Astrocyte of the hippocampus (primary cell): ENCODE measurements around the gene ZSCAN9.

Source experiments
- DNase-seq: peaks from one replicate; pipeline ENCODE4 v3.0.0; 2011; ENCODE audit warnings: low read depth, low spot score

Gene ZSCAN9

DNA sequence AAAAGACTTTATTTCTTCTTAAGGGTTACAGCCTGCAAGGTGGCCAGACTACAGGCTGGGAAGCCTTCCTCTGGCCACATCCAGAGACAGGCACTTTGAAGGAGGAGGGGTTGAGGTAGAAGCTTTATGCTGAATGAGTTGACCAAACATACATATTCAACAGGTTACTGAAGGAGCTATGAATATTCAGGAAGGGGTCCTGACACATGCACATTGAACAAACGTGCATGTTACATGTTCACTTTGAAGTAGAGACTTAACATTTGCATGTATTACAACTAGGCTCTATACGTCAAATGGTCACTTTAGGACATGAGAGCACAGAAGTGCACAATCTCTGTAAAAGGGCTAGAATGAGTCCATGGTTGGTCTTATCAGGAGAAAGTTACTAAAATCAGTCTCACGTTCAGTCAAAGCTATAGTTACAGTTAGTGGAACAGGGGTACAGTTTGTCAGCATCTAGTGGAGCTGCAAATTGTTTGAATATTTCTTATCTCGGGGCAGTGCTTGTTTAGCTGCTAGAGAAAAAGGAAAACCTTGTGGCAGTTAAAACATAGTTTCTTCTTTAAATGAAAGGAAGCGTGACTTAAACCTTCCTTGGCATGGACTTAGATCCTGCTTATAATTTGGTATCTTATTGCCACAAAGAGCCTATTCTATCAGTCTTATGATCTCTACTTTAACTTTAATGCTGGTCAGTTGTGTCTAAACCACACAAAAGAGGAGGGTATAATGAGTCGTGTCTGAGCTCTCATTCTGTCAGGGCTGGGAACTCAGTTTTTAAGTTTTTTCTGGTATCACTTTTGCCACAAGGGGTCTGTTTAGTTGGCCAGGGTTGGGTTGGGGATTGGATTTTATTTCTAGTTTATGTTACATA lies 4.6 kb upstream of the ZSCAN9 start:
- no peak for DNase-seq

DNA sequence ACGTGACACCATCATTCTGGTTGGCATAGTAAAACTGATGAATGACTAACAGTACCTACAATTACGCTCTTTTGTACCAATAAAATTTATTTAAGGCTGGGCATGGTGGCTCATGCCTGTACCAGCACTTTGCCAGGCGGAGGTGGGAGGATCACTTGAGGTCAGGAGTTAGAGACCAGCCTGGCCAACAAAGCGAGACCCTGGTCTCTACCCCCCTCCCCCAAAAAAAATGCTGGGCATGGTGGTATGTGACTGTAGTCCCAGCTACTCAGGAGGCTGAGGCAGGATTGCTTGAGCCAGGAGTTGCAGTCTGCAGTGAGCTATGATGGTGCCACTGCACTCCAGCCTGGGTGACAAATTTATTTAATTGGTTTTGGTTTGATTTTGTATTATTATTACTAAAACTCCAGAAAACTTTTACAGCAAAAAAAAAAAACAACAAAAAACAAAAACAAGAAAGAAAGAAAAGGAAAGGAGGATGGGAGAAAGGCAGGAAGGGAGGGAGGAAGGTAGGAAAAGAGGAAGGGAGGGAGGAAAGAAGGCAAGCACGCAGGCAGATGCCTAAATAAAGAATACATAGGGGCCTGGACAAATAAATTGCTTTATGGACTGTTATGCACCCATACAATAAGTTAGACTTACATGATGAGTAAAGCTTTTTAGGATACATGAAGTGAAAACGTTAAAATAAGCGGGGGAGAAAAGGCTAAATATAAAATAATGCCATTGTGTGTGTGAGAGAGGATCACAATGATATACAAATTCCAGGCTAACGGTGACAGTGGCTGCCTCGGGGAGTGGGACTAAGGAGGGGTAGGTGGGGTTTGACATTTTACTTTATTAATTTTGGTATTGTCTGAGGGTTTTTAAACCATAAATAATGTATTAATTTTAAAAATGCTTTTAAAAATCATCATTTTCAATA lies 682 bp upstream of the ZSCAN9 start:
- DNase-seq = peak; percentile 7

DNA sequence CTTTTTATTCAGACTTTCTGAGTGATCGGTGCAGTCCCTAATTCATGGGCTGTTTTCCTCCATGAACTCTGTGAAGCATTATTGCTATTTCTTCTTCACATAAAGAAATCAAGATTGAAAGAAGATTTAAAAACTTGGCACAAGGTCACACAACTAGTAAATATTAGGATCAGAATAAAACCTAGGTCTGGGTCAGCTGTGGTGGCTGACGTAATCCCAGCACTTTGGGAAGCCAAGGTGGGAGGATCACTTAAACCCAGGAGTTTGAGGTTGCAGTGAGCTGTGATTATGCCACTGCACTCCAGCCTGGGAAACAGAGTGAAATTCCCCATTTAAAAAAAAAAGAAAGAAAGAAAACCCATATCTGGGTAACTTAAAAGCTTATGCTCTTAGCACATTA lies 1.4 kb downstream of the ZSCAN9 start:
- no peak for DNase-seq

DNA sequence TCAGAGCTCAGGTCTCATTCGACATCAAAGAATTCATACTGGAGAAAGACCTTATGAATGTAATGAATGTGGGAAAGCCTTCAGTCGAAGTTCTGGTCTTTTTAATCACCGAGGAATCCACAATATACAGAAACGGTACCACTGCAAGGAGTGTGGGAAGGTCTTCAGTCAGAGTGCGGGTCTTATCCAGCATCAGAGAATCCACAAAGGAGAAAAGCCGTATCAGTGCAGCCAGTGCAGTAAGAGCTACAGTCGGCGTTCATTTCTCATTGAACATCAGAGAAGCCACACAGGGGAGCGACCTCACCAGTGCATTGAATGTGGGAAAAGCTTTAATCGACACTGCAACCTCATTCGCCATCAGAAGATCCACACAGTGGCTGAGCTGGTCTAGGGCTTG lies 7.7 kb downstream of the ZSCAN9 start:
- no peak for DNase-seq

DNA sequence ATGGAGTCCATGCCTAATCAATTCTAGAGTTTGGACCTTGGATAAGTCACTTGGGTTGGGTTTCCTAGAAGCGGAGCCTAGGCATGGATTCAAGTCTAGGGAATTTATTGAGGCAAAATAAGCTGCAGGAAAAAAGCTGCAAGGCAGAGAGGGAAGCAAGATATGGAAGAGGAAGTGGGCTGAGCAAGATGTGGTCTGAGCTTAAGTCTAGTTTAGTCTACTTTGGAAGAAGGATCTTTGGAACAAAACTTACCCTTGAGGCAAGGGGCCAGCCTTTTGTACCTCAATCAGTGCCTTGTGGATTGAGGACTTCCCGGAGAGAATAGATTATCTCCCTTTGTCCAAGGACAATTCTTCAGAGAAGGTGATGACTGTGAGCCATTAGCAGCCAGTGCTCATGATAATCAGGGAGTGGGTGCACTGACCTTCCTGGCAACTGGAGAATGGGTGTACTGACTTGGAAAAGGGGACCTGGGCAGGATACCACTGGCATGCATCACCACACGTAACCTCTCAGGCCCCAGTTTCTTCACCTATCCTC lies 10.9 kb downstream of the ZSCAN9 start:
- DNase-seq = no peak

DNA sequence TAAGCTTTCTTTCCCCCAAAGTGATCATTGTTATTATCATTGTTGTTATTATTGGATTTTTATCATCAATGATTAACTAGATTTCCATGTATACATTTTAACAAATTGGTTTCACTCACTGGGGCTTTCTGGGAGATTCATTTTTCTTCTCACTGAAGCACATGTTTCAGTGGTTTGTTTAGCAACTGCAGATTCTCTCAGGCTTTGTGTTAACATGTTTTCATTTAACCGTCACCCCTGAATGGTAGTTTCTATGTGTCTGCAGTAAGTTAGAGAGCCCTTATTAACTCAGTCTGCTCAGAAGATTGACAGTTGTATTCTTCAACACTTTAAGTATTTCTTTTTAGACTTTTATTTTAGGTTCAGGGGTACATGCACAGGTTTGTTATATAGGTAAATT lies 14.6 kb downstream of the ZSCAN9 start:
- DNase-seq = no peak

DNA sequence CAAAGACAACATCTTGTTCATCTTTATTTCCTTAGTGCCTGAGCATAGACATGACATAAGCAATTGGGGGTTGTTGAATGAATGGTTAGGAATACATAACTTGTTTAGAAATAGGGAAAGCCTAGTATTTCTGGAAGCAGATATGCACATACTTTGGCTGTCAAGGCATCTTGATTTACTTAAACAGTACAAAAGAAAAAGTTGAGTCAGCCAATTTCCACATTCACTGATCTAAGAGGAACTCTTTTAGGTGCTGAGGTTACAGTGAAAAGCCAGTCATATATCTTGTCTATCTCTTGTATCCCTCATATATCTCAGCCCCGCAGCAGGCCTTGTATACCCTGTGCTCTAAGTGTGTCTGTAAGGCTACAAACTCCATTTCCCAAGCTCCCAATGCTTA lies 15.4 kb downstream of the ZSCAN9 start:
- no peak for DNase-seq

DNA sequence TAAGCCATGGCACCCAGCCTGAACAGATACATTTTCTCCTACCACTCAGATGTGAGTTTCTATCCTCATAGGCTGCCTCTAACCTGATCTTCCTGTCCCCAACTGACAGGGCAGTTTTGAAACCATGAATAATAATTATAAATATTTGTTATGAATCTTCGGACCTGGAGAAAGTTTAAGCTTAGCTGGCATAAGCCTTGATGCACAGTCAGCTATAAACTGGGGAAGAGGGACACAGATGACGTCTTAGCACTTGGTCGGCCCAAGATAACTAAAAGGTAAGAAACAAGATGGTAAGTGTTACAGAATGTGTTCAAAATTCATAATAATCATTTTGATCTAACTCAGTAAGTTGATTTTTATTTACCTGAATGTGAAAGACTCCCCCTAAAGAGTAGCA lies 18.9 kb downstream of the ZSCAN9 start:
- no peak for DNase-seq

DNA sequence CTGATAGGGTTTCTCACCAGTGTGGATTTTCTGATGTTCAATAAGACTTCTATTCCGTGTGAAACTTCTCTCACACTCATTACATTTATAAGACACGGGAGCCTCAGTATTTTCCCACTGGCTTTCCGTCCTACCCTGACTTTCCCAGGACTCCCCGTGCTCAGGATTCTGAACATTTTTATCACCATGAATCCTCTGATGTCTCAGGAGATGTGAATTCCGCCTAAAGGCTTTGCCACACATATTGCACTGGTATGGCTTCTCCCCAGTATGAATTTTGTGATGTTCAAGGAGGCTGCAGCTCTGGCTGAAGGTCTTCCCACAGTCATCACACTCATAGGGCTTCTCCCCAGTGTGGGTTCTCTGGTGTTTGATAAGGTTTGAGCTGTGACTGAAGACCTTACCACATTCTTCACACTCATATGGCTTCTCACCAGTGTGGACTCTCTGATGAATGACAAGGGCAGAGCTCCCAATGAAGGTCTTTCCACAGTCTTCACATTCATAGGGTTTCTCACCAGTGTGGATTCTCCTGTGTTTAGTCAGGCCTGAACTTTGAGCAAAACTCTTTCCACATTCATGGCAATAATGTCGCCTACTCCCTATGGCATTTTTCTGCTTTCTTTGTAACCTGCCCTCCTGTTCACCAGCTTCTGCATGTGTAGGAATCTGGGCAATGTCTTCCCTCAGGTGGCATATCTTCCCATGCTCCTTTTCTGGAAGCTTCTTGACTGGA lies 20.3 kb downstream of the ZSCAN9 start:
- no peak for DNase-seq

DNA sequence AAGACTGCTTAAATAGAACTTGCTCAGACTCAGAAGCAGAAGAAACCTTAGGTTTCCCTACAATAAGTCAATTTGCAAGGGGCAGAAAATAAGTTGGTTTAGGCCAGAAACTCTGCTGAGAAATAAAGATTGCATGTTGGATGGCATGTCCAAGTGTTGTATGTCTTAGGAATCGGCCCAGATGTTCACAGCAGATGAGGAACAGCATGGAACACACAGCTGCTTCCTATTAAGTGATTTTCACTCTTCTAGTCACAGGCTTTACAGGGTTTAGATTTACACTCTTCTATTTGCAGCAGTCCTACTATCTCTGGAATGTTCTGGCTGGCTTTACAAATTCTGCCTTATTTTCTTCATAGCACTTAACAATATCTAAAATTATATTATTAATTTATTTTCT lies 23.8 kb downstream of the ZSCAN9 start:
- DNase-seq = no peak

DNA sequence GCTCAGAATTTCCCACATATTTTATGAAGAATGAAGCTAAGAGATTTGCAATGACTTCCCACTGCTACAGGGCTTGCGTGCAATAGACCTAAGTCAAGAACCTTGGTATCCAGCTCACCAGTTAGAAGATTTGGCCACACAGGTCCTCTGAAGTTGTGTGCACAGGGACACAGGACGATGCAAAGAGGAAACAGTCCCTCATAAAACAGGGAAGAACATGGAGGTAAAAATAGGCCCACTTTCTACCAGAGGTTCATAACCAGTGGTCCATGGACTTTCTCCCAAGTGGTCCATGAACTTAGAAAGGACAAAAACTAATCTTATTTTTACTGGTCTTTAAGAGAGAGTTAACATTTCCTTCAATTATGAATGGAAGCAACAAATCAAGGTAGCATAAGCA lies 25.7 kb downstream of the ZSCAN9 start:
- no peak for DNase-seq

DNA sequence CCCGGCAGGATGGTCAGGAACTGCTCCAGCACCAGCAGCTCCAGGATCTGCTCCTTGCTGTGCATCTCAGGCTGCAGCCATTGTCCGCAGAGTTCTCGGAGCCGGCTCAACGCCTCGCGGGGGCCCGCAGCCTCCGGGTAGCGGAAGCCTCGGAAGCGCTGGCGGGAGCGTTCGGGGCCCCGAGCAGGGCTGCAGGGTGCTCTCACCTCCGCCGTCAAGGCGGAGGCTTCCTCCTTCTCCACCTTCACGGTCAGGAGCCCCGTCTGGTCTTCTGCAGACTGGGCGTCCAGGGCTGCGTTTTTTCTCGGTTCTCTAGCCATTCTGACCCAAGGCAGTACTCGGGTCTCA lies 26.6 kb downstream of the ZSCAN9 start:
- DNase-seq = peak; percentile 45

DNA sequence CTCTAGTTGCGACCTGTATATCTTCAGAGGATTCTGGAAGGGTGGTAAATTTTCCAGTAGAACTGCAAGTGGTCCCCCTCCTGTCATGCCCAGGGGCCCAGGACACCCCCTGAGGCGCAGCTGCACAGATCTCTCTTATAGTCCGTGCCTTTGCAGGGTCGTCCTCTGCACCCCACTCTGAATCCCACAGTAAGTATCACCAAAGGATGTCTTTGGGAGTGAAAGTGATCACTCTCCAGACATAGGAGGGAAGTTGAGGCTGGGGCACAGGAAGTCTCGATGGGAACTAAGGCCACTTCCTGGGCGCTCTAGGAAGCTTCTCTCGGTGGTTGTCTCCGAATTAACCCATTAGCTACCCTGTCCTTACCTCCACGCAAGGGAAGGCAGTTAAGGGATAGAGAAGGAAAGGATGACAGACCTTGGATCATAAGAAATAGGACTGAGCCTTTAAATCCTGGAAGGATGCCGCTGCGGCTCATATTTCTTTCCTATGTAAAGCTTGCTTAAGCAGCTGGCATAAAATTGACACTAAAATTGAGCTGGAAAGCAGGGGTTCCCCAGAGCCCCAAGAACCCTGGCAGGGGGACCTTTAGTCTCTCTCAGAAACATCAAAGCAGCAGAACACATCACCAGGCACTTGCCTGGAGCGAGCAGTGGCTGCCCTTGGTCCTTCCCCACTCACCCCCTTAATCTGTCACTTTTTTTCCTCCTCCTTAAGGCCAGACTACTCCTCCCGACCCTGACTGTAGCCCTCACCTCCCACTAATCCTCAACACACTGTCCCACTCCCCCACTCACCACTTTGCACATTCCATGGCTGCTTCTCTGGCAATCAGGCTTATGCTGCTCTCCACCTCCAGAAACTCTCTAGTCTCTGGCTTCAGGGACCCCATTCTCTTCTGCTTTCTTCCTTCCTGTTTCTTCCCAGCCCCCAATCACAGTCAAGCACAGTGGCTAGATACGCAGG lies 27.2 kb downstream of the ZSCAN9 start, which contains the start of gene ZKSCAN4:
Gene ZKSCAN4, minus strand, starts transcription at position 261 of the 967 bp plus-strand sequence. CDS start 289 bp downstream, outside the sequence.
- peak; percentile 94 for DNase-seq

DNA sequence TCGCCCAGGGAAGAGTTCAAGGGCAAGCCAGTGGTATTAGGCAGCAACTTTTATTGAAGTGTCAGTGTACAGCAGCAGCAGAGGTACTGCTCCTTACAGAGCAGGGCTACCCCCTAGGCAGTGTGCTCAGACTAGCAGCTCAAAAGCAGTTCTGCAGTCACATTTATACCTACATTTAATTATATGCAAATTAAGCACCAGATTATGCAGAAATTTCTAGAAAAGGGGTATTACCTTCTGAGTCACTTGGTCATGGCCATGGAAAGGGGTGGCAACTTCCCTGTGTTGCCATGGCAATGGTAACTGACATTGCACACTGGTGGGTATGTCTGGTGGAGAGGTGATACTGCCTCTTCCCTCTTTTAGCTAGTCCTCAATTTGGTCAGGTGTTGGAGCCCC lies 29.0 kb downstream of the ZSCAN9 start:
- DNase-seq = no peak

DNA sequence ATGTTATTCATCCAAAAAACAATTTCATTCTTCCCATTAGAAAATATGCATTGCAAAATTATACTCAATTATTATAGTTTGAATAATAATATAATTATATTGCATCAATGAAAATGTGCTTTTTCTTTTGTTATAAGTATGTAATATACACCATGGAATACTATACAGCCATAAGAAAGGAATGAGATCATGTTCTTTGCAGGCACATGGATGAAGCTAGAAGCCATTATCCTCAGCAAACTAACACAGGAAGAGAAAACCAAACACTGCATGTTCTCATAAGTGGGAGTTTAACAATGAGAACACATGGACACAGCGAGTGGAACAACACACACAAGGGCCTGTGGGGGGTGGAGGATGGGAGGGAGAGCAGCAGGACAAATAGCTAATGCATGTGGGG lies 32.0 kb downstream of the ZSCAN9 start:
- no peak for DNase-seq

DNA sequence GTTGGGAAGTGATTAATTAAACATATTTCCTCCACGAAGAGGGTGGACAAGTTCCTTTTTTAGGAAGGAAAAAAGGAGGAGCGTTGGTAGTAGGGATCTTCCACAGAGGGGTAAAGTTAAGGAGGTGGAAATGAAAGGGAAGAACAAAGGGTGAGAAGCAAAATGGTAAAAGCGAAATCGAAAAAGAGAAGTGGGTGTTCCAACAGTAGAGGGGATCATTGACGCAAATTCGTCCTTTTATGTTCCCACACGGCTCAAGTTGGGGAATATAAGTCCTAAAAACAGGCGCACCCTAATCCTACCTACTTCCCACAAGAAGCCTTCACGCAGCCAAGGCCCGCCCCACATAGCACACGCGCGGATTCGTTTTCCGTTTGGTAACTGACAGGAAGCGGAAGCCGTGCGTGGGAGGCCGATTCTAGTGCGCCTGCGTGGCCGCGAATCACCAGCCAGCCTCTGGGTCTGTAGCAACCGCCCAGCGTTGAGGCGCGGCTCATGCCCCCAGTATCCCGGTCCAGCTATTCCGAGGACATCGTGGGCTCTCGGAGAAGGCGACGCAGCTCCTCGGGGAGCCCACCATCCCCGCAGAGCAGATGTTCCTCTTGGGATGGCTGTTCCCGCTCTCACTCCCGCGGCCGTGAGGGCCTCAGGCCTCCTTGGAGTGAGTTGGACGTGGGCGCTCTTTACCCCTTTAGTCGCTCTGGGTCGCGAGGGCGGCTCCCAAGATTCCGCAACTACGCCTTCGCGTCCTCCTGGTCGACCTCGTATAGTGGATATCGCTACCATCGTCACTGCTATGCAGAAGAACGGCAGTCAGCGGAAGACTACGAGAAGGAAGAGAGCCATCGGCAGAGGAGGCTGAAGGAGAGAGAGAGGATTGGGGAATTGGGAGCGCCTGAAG lies 34.1 kb downstream of the ZSCAN9 start, which contains the start of gene NKAPL:
Gene NKAPL, plus strand, starts transcription at position 421 of the 901 bp plus-strand sequence. Its CDS starts 75 bp downstream, at position 496.
- peak; percentile 50 for DNase-seq

DNA sequence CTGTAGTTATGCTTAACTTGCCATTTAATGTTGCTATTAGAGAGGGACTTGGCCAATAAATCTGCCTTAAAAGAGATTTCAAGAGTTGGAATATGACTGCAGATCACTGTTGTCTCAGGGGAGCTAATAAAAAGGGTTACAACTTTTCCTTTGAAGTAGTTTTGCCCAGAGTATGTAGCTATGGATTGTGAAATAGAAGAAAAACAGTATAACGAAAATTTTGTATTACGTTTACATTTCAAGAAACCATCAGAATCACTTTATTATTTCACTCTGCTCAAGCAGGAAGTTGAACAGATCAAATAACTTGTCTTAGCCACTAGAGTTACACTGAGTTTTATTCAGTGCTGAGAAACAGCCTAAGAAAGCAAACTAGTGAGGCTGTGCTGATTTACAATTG lies 38.8 kb downstream of the ZSCAN9 start:
- DNase-seq = no peak

DNA sequence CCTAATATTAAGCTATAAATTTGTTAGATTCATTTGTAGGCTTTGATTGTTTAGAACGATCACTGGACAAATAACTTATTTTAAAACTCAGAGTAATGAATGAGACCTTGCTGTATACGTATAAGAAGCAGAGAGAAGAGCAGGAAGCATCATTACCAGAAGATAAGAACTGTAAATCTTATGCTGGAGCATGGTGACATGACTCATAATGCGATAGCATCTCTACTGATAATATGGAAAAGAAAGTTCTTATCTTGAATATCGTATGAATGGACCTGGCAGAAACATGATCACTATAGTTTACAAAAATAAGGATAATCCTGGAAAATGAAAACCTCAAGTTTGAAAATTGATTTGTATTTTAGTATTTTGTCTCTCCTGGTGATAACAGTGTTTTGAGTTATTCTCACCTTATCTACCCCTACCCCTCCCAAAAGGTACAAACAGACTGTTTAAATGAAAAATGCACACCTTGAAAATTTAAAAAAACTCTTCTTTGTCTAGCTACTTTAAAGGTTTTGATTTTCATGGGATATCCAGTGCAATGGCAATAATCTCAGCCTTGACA lies 39.8 kb downstream of the ZSCAN9 start:
- no peak for DNase-seq

DNA sequence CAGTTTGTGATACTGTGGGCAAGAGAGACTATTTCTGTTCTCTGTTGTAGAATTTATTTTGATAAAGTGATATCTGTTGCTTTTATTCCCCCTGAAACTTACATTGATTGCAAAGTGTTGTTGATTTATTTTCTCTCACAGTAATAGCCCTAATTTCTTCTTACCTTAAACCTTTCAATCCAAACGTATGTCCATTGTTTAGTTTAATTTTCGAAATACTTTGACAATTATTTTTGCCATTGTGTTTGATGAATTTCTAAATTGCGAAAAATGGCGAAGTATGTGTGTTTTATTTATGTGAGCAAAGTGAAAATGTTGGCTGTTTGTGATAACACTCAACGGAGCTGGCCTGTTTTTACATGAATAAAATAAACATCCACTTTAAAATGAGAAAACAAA lies 41.5 kb downstream of the ZSCAN9 start:
- DNase-seq = no peak
